ENCODE data around the gene SCN3B. TPM values are rescaled to one million over a fixed set of nuclear protein-coding genes. Genes with fewer than 3 reads are reported as not detected.

Gene SCN3B
- total RNA-seq, 1 donor from 2014 or later, result not detected

DNA sequence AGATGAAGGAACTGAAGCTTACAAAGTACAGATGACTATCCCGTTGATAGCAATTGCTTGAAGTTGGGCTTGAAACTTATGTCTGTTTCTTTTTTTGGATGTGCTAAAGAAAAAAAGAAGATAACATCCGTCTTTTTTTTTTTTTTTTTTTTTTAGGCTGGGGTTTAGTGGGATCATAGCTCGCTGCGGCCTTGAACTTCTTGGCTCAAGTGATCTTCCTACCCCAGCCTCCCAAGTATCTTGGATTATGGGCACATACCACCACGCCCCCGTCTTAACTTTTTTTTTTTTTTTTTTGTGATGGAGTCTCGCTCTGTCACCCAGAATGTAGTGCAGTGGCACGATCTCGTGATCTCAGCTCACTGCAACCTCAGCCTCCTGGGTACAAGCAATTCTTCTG lies 40.8 kb upstream of the SCN3B start:
- TF ChIP-seq, protein P1, sequence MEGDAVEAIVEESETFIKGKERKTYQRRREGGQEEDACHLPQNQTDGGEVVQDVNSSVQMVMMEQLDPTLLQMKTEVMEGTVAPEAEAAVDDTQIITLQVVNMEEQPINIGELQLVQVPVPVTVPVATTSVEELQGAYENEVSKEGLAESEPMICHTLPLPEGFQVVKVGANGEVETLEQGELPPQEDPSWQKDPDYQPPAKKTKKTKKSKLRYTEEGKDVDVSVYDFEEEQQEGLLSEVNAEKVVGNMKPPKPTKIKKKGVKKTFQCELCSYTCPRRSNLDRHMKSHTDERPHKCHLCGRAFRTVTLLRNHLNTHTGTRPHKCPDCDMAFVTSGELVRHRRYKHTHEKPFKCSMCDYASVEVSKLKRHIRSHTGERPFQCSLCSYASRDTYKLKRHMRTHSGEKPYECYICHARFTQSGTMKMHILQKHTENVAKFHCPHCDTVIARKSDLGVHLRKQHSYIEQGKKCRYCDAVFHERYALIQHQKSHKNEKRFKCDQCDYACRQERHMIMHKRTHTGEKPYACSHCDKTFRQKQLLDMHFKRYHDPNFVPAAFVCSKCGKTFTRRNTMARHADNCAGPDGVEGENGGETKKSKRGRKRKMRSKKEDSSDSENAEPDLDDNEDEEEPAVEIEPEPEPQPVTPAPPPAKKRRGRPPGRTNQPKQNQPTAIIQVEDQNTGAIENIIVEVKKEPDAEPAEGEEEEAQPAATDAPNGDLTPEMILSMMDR (IDR thresholded peaks at IDR 0.05), result no peak
- no peak for TF ChIP-seq EZH2phosphoT487 (IDR thresholded peaks at IDR 0.05)
- TF ChIP-seq EZH2 (IDR thresholded peaks at IDR 0.05), result no peak

DNA sequence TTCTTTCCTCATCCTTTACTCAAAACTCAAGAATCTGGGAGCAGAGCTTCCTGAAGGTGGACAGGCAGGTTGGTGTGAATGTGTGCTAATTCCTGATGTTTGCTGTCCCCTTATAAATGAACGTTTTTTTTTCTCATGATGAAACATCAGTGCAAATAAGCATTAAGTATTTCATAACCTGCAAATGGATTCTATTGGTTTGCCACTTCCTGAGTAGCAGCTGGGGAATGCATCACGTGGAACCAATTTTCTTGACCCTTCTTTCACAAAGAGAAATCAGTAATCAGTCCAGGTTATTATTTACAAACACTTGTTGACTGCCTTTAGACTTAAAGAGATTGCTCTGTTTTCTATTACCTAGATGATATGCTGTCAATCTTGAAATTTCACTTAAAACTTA lies 40.1 kb upstream of the SCN3B start:
- Mint-ChIP-seq H3K4me1 (no peaks in the 10 kb centered on the region), H3K27ac (no peak overlapping the region), H3K27me3 (ENCODE audit: insufficient read depth, low read depth) (peaks cover 3% of the 10 kb centered on the region), H3K4me3 (no peak overlapping the region), H3K9me3 (no peaks in the 10 kb centered on the region), H3K36me3 (no peaks in the 10 kb centered on the region)
- Histone ChIP-seq H3K9me3 (ENCODE audit: low read depth) (no peaks in the 10 kb centered on the region), H3K27me3 (no peaks in the 10 kb centered on the region), H4K20me1 (ENCODE audit: low read depth) (no peaks in the 10 kb centered on the region), H3F3A (ENCODE audit: low read depth) (no peaks in the 10 kb centered on the region), H3K4me2 (no peak overlapping the region), H3K79me2 (ENCODE audit: low read depth) (no peaks in the 10 kb centered on the region), H3K4me3 (no peak overlapping the region), H3K4me1 (no peaks in the 10 kb centered on the region), H3K27ac (no peak overlapping the region), H3K9ac (no peak overlapping the region), H2AFZ (replicated peaks) (no peak overlapping the region), H3K36me3 (no peaks in the 10 kb centered on the region)
- DNase-seq (ENCODE audit: low spot score), result no peak
- TF ChIP-seq EZH2 (IDR thresholded peaks at IDR 0.05), result no peak
- TF ChIP-seq, protein P1 (IDR thresholded peaks at IDR 0.05), result no peak

More for the DNA sequence above, 40.8 kb upstream of the SCN3B start:
- H3K27me3 Mint-ChIP-seq (ENCODE audit: insufficient read depth, low read depth), result peaks cover 3% of the 10 kb centered on the region
- Histone ChIP-seq H3K4me1 (no peaks in the 10 kb centered on the region), H3K9ac (no peak overlapping the region), H3F3A (ENCODE audit: low read depth) (no peaks in the 10 kb centered on the region), H2AFZ (replicated peaks) (no peak overlapping the region), H3K4me3 (no peak overlapping the region), H4K20me1 (ENCODE audit: low read depth) (no peaks in the 10 kb centered on the region), H3K27me3 (no peaks in the 10 kb centered on the region), H3K27ac (no peak overlapping the region), H3K36me3 (no peaks in the 10 kb centered on the region), H3K9me3 (ENCODE audit: low read depth) (no peaks in the 10 kb centered on the region), H3K79me2 (ENCODE audit: low read depth) (no peaks in the 10 kb centered on the region), H3K4me2 (no peak overlapping the region)
- H3K4me1 Mint-ChIP-seq, result no peaks in the 10 kb centered on the region
- DNase-seq (ENCODE audit: low spot score), result no peak
- no peak overlapping the region for H3K4me3 Mint-ChIP-seq
- H3K27ac Mint-ChIP-seq, result no peak overlapping the region
- no peaks in the 10 kb centered on the region for H3K36me3 Mint-ChIP-seq
- peaks cover 2% of the 10 kb centered on the region for H3K9me3 Mint-ChIP-seq

DNA sequence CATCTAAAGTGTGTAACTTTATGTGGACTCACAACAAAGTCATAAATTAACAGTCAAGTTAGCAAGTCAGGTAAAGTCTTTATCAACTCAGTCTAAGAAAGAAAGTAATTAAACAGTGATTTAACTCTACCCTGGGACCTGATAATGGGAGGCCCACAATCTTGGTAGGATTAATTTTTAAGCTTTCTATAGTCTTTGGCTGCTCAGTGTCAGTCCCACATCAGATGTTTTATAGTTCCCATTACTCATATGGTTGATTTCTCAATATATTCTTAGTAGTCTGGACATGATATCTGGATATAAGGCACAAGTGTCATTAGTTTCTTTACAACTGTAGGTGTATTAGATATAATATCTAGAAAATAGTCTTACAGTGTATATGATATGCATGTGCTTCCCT lies 38.5 kb upstream of the SCN3B start:
- Histone ChIP-seq H3K4me1 (no peaks in the 10 kb centered on the region), H3K36me3 (no peaks in the 10 kb centered on the region), H3K9ac (no peak overlapping the region), H2AFZ (replicated peaks) (no peak overlapping the region), H4K20me1 (ENCODE audit: low read depth) (no peaks in the 10 kb centered on the region), H3K4me2 (no peak overlapping the region), H3K27ac (no peak overlapping the region), H3K27me3 (no peaks in the 10 kb centered on the region), H3K4me3 (no peak overlapping the region), H3K9me3 (ENCODE audit: low read depth) (no peaks in the 10 kb centered on the region), H3F3A (ENCODE audit: low read depth) (no peaks in the 10 kb centered on the region), H3K79me2 (ENCODE audit: low read depth) (no peaks in the 10 kb centered on the region)
- Mint-ChIP-seq H3K4me3 (no peak overlapping the region), H3K9me3 (no peaks in the 10 kb centered on the region), H3K4me1 (no peaks in the 10 kb centered on the region), H3K36me3 (no peaks in the 10 kb centered on the region), H3K27ac (no peak overlapping the region), H3K27me3 (ENCODE audit: insufficient read depth, low read depth) (peaks cover 3% of the 10 kb centered on the region)
- DNase-seq (ENCODE audit: low spot score), result no peak
- TF ChIP-seq EZH2phosphoT487 (IDR thresholded peaks at IDR 0.05) (no peak), EZH2 (IDR thresholded peaks at IDR 0.05) (no peak)
- TF ChIP-seq, protein P1 (IDR thresholded peaks at IDR 0.05), result no peak

All from neural progenitor cell (in vitro differentiated cells).